ENCODE results near the gene GAS2L3. TPM values are rescaled to one million over a fixed set of nuclear protein-coding genes. Genes with fewer than 3 reads are reported as not detected.
"Not testable (repeated sequence)": the region's sequence is repeated elsewhere in the genome, so short reads cannot be mapped to it uniquely, and the experiment has no call there.

The GAS2L3 gene
- total RNA-seq, 4 donors from 2014 or later, result 0.95 to 5.5 (median 4.3) TPM

DNA sequence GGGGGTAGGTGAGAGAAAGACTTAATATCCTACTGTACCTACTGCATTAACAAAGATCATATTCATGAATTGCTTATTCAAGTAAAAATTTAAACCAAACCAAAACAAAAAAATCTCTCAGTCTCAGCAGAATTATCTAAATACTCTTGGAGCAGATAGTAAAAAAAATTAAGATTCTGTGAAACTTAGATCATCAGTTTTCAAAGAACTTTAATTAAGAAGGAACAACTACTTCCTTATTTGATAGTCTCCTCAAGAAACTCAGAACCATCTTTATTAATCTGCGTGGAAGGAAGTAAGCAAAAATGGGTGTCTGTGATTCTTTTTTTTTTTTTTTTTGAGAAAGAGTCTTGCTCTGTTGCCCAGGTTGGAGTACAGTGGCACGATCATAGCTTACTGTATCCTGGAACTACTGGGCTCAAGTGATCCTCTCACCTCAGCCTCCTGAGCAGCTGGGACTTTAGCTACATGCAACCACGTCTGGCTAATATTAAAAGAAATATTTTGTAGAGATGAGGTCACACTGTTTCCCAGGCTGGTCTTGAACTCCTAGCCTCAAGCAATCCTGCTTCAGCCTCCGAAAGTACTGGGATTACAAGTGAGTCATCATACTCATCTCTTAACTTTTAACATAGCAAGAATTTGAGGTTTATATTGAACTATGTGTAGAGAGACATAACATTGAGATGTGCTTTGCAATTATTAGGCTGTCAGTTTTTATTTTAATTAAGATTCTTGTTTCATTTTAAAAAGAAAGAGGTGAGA is 37.4 kb downstream of the GAS2L3 start:
- DNase-seq, result no peak
- no peaks in the 10 kb centered on the region for H3K36me3 ChIP-seq
- H3K27me3 ChIP-seq, result no peaks in the 10 kb centered on the region
- H3K9me3 ChIP-seq, result no peaks in the 10 kb centered on the region
- intact Hi-C loops (cut with DNase I), result no loop called here
- no peak for TF ChIP-seq POLR2A (IDR thresholded peaks at IDR 0.05)
- TF ChIP-seq, protein P1, sequence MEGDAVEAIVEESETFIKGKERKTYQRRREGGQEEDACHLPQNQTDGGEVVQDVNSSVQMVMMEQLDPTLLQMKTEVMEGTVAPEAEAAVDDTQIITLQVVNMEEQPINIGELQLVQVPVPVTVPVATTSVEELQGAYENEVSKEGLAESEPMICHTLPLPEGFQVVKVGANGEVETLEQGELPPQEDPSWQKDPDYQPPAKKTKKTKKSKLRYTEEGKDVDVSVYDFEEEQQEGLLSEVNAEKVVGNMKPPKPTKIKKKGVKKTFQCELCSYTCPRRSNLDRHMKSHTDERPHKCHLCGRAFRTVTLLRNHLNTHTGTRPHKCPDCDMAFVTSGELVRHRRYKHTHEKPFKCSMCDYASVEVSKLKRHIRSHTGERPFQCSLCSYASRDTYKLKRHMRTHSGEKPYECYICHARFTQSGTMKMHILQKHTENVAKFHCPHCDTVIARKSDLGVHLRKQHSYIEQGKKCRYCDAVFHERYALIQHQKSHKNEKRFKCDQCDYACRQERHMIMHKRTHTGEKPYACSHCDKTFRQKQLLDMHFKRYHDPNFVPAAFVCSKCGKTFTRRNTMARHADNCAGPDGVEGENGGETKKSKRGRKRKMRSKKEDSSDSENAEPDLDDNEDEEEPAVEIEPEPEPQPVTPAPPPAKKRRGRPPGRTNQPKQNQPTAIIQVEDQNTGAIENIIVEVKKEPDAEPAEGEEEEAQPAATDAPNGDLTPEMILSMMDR (IDR thresholded peaks at IDR 0.05), result no peak
- H3K27ac ChIP-seq, result no peak overlapping the region
- no peaks in the 10 kb centered on the region for H3K4me1 ChIP-seq
- WGBS, 2 donors, result 65 to 70% methylated on average over 4 of the region's 4 CpGs
- no peak overlapping the region for H3K4me3 ChIP-seq

- Histone ChIP-seq H3K27me3 (no peaks in the 10 kb centered on the region), H3K9me3 (no peaks in the 10 kb centered on the region), H3K4me1 (no peaks in the 10 kb centered on the region), H3K4me3 (no peak overlapping the region), H3K36me3 (no peaks in the 10 kb centered on the region), H3K27ac (no peak overlapping the region)
- TF ChIP-seq, protein P1 (IDR thresholded peaks at IDR 0.05), result no peak
- no peak for TF ChIP-seq POLR2A (IDR thresholded peaks at IDR 0.05)
- intact Hi-C loops (cut with DNase I), result no loop called here
- WGBS, 2 donors, result 89 to 93% methylated on average over 3 of the region's 3 CpGs
- DNase-seq, result no peak
Observed at GRCh38 chr12:100612606-100613005, 39.1 kb downstream of the GAS2L3 start.

GRCh38 chr12:100624571-100624970 is 51.1 kb downstream of the GAS2L3 start:
- WGBS, 2 donors, result 58 to 80% methylated on average over 4 of the region's 4 CpGs
- intact Hi-C loops (cut with DNase I), result no loop called here
- H3K27me3 ChIP-seq, result no peaks in the 10 kb centered on the region

DNA sequence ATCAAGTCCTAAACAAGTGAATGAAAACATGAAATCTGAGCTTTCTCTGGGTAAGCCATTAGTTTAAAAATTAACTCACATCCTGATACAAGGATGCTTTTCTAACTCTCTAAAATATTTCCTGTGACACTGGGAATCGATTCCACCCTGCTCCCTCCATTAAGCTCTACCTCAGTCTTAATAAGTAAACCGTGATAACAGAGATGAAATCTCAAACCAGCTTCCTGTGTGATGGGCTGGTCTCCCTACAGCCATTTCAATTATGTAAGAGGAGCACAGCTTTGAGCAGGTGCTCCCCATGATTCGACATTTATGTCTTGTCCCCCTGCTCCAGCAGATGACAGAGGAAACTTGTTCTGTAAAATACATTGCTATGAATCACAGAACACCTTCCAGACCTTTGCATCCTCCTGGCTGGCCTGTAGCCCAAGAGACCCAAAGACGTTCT is 59.0 kb downstream of the GAS2L3 start:
- 51 to 60% methylated on average over 4 of the region's 4 CpGs for WGBS, 2 donors
- TF ChIP-seq, protein P1 (IDR thresholded peaks at IDR 0.05), result no peak
- TF ChIP-seq POLR2A (IDR thresholded peaks at IDR 0.05), result no peak
- intact Hi-C loops (cut with DNase I), result no loop called here
- Histone ChIP-seq H3K4me1 (no peaks in the 10 kb centered on the region), H3K27ac (no peak overlapping the region), H3K27me3 (no peaks in the 10 kb centered on the region), H3K36me3 (no peaks in the 10 kb centered on the region), H3K4me3 (no peak overlapping the region), H3K9me3 (no peaks in the 10 kb centered on the region)
- DNase-seq, result no peak

More at GRCh38 chr12:100624571-100624970, 51.1 kb downstream of the GAS2L3 start:
- H3K4me1 ChIP-seq, result no peaks in the 10 kb centered on the region
- H3K27ac ChIP-seq, result no peak overlapping the region
- DNase-seq, result no peak
- H3K36me3 ChIP-seq, result no peaks in the 10 kb centered on the region
- no peak for TF ChIP-seq POLR2A (IDR thresholded peaks at IDR 0.05)
- TF ChIP-seq, protein P1 (IDR thresholded peaks at IDR 0.05), result no peak
- H3K9me3 ChIP-seq, result no peaks in the 10 kb centered on the region
- H3K4me3 ChIP-seq, result no peak overlapping the region

DNA sequence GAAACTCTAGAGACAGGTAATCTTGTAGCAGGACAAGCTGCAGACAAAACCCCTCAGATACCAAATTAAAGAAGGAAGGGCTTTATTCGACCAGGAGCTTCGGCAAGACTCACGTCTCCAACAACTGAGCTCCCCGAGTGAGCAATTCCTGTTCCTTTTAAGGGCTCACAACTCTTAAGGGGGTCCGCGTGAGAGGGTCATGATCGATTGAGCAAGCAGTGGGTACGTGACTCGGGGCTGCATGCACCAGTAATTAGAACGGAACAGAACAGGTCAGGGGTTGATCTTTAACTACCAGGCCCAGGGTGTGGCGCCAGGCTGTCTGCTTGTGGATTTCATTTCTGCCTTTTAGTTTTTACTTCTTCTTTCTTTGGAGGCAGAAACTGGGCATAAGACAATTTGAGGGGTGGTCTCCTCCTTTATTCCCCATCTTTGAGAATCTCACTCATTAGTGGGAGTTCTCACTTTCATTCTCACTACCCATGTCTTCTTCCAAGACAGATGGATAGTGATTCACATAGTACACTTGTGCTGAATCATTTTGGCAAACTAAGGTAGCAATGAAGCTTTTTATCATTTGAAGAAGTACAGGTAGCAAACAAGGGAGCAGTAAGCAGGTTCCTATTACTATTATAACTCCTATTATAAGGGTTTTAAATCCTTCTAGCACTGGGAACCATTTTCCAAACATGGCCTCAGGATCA is 59.8 kb downstream of the GAS2L3 start:
- H3K4me3 ChIP-seq; DNase-seq; H3K9me3 ChIP-seq; intact Hi-C loops (cut with DNase I); H3K4me1 ChIP-seq; H3K36me3 ChIP-seq; H3K27me3 ChIP-seq; H3K27ac ChIP-seq: not testable (repeated sequence)
- 83 to 92% methylated on average over 11 of the region's 11 CpGs for WGBS, 2 donors
